Progenitor cell of endocrine pancreas (in vitro differentiated cells): Measurements from ENCODE around the gene SMG1. TPM values are rescaled to one million over a fixed set of nuclear protein-coding genes. Genes with fewer than 3 reads are reported as not detected.
A peak's percentile ranks its signal among the peaks of the same experiment; 100 is the strongest.

Experiments used
- DNase-seq: peaks from one replicate; pipeline ENCODE4 v3.0.0; 2021; ENCODE audit warnings: low spot score; ENCODE audit not compliant: unreplicated experiment
- H3K27ac Mint-ChIP-seq: 2 replicates; pipeline ENCODE4 v1.8.0; 2021; ENCODE audit warnings: mild to moderate bottlenecking, moderate library complexity, mixed read lengths
- H3K27me3 Mint-ChIP-seq: 2 replicates; pipeline ENCODE4 v1.8.0; 2021; ENCODE audit warnings: mixed read lengths
- H3K36me3 Mint-ChIP-seq: 2 replicates; pipeline ENCODE4 v1.8.0; 2022; ENCODE audit warnings: mixed read lengths; ENCODE audit not compliant: insufficient read depth
- H3K4me1 Mint-ChIP-seq: 2 replicates; pipeline ENCODE4 v1.8.0; 2021; ENCODE audit warnings: low read depth, mixed read lengths
- H3K4me3 Mint-ChIP-seq: 2 replicates; pipeline ENCODE4 v1.8.0; 2021; ENCODE audit warnings: low read depth, mild to moderate bottlenecking, moderate library complexity, mixed read lengths
- H3K9me3 Mint-ChIP-seq: 2 replicates; pipeline ENCODE4 v1.8.0; 2021; ENCODE audit warnings: low read depth, mixed read lengths
- total RNA-seq: library from RNA; stranded (reverse); gene quantifications from 2 replicates; pipeline ENCODE4 v1.2.1, GENCODE V29; 2021
- TF ChIP-seq, protein P1 (sequence below): fragments of 200-600 bp; sonication (generic); IDR thresholded peaks from one replicate; pipeline ENCODE4 v1.5.0; 2021; ENCODE audit warnings: antibody characterized with exemption, mild to moderate bottlenecking; ENCODE audit not compliant: unreplicated experiment

Gene SMG1
- total RNA-seq, 1 donor from 2014 or later = 113 TPM

DNA sequence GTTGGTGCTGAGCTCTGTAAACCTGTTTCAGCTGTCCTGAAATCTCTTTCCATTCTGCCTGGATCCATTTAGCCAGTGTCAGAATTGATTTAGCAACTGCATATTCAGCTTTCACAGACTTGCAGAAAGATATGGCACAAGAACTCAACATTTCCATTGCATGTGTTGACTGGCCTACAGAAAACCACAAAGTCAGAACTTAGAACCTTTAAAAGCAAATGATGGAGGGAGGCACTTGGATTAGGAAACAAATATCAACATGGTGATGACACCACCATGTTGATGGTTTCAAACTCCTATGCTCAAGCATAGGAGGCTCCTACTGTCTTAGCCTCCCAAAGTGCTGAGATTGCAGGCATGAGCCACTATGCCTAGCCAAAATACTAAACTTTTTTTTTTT lies 72.5 kb downstream of the SMG1 start:
- H3K36me3 Mint-ChIP-seq = peaks cover 24% of the 10 kb centered on the region
- H3K4me1 Mint-ChIP-seq = no peaks in the 10 kb centered on the region
- no peak overlapping the region for H3K4me3 Mint-ChIP-seq
- H3K27me3 Mint-ChIP-seq = no peaks in the 10 kb centered on the region
- TF ChIP-seq, protein P1, sequence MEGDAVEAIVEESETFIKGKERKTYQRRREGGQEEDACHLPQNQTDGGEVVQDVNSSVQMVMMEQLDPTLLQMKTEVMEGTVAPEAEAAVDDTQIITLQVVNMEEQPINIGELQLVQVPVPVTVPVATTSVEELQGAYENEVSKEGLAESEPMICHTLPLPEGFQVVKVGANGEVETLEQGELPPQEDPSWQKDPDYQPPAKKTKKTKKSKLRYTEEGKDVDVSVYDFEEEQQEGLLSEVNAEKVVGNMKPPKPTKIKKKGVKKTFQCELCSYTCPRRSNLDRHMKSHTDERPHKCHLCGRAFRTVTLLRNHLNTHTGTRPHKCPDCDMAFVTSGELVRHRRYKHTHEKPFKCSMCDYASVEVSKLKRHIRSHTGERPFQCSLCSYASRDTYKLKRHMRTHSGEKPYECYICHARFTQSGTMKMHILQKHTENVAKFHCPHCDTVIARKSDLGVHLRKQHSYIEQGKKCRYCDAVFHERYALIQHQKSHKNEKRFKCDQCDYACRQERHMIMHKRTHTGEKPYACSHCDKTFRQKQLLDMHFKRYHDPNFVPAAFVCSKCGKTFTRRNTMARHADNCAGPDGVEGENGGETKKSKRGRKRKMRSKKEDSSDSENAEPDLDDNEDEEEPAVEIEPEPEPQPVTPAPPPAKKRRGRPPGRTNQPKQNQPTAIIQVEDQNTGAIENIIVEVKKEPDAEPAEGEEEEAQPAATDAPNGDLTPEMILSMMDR = no peak
- H3K9me3 Mint-ChIP-seq = no peaks in the 10 kb centered on the region
- no peak for DNase-seq
- no peak overlapping the region for H3K27ac Mint-ChIP-seq

- Mint-ChIP-seq H3K9me3 (no peaks in the 10 kb centered on the region), H3K36me3 (peaks cover 21% of the 10 kb centered on the region), H3K27me3 (no peaks in the 10 kb centered on the region), H3K27ac (no peak overlapping the region), H3K4me1 (no peaks in the 10 kb centered on the region), H3K4me3 (no peak overlapping the region)
- no peak for DNase-seq
- TF ChIP-seq, protein P1 = no peak
Measured at GRCh38 chr16:18852647-18853046, 73.6 kb downstream of the SMG1 start.

- Mint-ChIP-seq H3K27ac (no peak overlapping the region), H3K9me3 (no peaks in the 10 kb centered on the region), H3K36me3 (peaks cover 22% of the 10 kb centered on the region), H3K27me3 (no peaks in the 10 kb centered on the region), H3K4me1 (no peaks in the 10 kb centered on the region), H3K4me3 (no peak overlapping the region)
- no peak for DNase-seq
- TF ChIP-seq, protein P1 = no peak
Measured at GRCh38 chr16:18846416-18846815, 79.8 kb downstream of the SMG1 start.

GRCh38 chr16:18842565-18842964 lies 83.6 kb downstream of the SMG1 start:
- DNase-seq = no peak
- Mint-ChIP-seq H3K27ac (peak overlapping the region; percentile 26), H3K4me1 (no peaks in the 10 kb centered on the region), H3K4me3 (no peak overlapping the region), H3K36me3 (peaks cover 27% of the 10 kb centered on the region), H3K27me3 (no peaks in the 10 kb centered on the region), H3K9me3 (no peaks in the 10 kb centered on the region)
- TF ChIP-seq, protein P1 = no peak

- Mint-ChIP-seq H3K27ac (peak overlapping the region; percentile 26), H3K27me3 (no peaks in the 10 kb centered on the region), H3K4me1 (no peaks in the 10 kb centered on the region), H3K9me3 (no peaks in the 10 kb centered on the region), H3K4me3 (no peak overlapping the region), H3K36me3 (peaks cover 29% of the 10 kb centered on the region)
- no peak for DNase-seq
- TF ChIP-seq, protein P1 = no peak
Measured at GRCh38 chr16:18841833-18842525, 84.2 kb downstream of the SMG1 start.
